ENCODE results near the gene SAMHD1.

GRCh38 chr20:36865076-36865860 is 86.2 kb downstream of the SAMHD1 start:
- TF ChIP-seq ATF2 (IDR thresholded peaks at IDR 0.05; ENCODE audit: low read length) (no peak), EZH2 (IDR thresholded peaks at IDR 0.05; ENCODE audit: low read depth, low read length, severe bottlenecking) (no peak), USF2 (IDR thresholded peaks at IDR 0.05; ENCODE audit: low read length) (no peak), EGR1 (IDR thresholded peaks at IDR 0.05; ENCODE audit: borderline replicate concordance, low read depth, low read length) (no peak), POLR2A (IDR thresholded peaks at IDR 0.05; ENCODE audit: control extremely low read depth in 1 of 2, low read depth in 2 of 2, low read length in 2 of 2) (no peak), CTCF (IDR thresholded peaks at IDR 0.05; ENCODE audit: control extremely low read depth in 1 of 3, insufficient read depth in 1 of 3, low read depth in 1 of 3, low read length in 3 of 3) (no peak), FOSL1 (IDR thresholded peaks at IDR 0.05; ENCODE audit: insufficient read depth, low read depth, low read length) (no peak), SRF (IDR thresholded peaks at IDR 0.05; ENCODE audit: low read depth, low read length) (no peak), EP300 (IDR thresholded peaks at IDR 0.05; ENCODE audit: borderline replicate concordance in 1 of 2, low read depth in 2 of 2, low read length in 2 of 2) (no peak)
